Neural cell (in vitro differentiated cells): Measurements from ENCODE around the gene IHH. TPM values are rescaled to one million over a fixed set of nuclear protein-coding genes. Genes with fewer than 3 reads are reported as not detected.

Source experiments
- H2AFZ ChIP-seq: fragments of 200-600, 300-800 bp; sonication (generic), shearing (Covaris generic); 2 replicates; pipeline ENCODE4 v1.6.0; 2014; ENCODE audit warnings: low read depth, mild to moderate bottlenecking, antibody characterized with exemption, low read length, moderate library complexity
- H3F3A ChIP-seq: fragments of 200-600 bp; shearing (Covaris generic); 2 replicates; pipeline ENCODE4 v1.6.1; 2016; ENCODE audit warnings: mild to moderate bottlenecking, moderate library complexity, mixed read lengths, antibody characterized with exemption, low read length; ENCODE audit not compliant: insufficient read depth, poor library complexity, severe bottlenecking
- H3K27ac ChIP-seq: fragments of 200-600, 300-800 bp; sonication (generic), shearing (Covaris generic); 2 replicates; pipeline ENCODE4 v1.5.1; 2014; ENCODE audit warnings: mild to moderate bottlenecking, low read length, moderate library complexity
- H3K27me3 ChIP-seq: fragments of 300-800, 200-600 bp; sonication (generic), shearing (Covaris generic); 2 replicates; pipeline ENCODE4 v1.6.0; 2014; ENCODE audit warnings: mild to moderate bottlenecking, low read depth, low read length, moderate library complexity; ENCODE audit not compliant: insufficient read depth
- H3K36me3 ChIP-seq: fragments of 300-800, 200-600 bp; sonication (generic), shearing (Covaris generic); 2 replicates; pipeline ENCODE4 v1.5.1; 2014; ENCODE audit warnings: mild to moderate bottlenecking, antibody characterized with exemption, low read length, moderate library complexity; ENCODE audit not compliant: insufficient read depth
- H3K4me2 ChIP-seq: fragments of 300-800, 200-600 bp; sonication (generic), shearing (Covaris generic); 2 replicates; pipeline ENCODE4 v1.6.0; 2014; ENCODE audit warnings: mild to moderate bottlenecking, low read length
- H3K4me3 ChIP-seq: fragments of 300-800, 200-600 bp; sonication (generic), shearing (Covaris generic); 2 replicates; pipeline ENCODE4 v1.5.1; 2014; ENCODE audit warnings: mild to moderate bottlenecking, low read length, moderate library complexity
- H3K79me2 ChIP-seq: fragments of 200-600 bp; shearing (Covaris generic); replicated peaks from 2 replicates; pipeline ENCODE4 v1.6.0; 2014; ENCODE audit warnings: mild to moderate bottlenecking, low read length, moderate library complexity; ENCODE audit not compliant: insufficient read depth
- H3K9ac ChIP-seq: fragments of 300-800, 200-600 bp; sonication (generic), shearing (Covaris generic); 2 replicates; pipeline ENCODE4 v1.6.1; 2016; ENCODE audit warnings: mild to moderate bottlenecking, low read length, mixed read lengths
- H3K9me2 ChIP-seq: fragments of 200-600 bp; shearing (Covaris generic); 2 replicates; pipeline ENCODE4 v1.6.1; 2016; ENCODE audit warnings: mild to moderate bottlenecking, low read length, mixed read lengths; ENCODE audit not compliant: insufficient read depth
- H3K9me3 ChIP-seq: fragments of 200-600, 300-800 bp; sonication (generic), shearing (Covaris generic); 2 replicates; pipeline ENCODE4 v1.6.1; 2016; ENCODE audit warnings: mild to moderate bottlenecking, mixed run types, low read length, moderate library complexity, mixed read lengths
- H4K20me1 ChIP-seq: fragments of 200-600 bp; shearing (Covaris generic); 2 replicates; pipeline ENCODE4 v1.6.1; 2016; ENCODE audit warnings: mild to moderate bottlenecking, mixed run types; ENCODE audit not compliant: insufficient read depth
- EP300 ChIP-seq: fragments of 450-650 bp; conservative IDR thresholded peaks from 2 replicates; pipeline ENCODE4 v1.6.1; 2014; ENCODE audit warnings: antibody characterized with exemption, mild to moderate bottlenecking, moderate library complexity; ENCODE audit not compliant: poor library complexity, severe bottlenecking
- EZH2 ChIP-seq: fragments of 200-600, 300-800 bp; shearing (Covaris generic), sonication (generic); IDR thresholded peaks from 2 replicates; pipeline ENCODE4 v1.6.1; 2014; ENCODE audit warnings: antibody characterized with exemption, low read length, borderline replicate concordance, mild to moderate bottlenecking; ENCODE audit not compliant: insufficient read depth, poor library complexity, severe bottlenecking
- MXI1 ChIP-seq: fragments of 450-650 bp; conservative IDR thresholded peaks from 2 replicates; pipeline ENCODE4 v1.6.1; 2014; ENCODE audit warnings: antibody characterized with exemption, mild to moderate bottlenecking; ENCODE audit not compliant: poor library complexity, severe bottlenecking
- POLR2AphosphoS5 ChIP-seq: IDR thresholded peaks from 2 replicates; pipeline ENCODE4 v1.6.1; 2012
- RAD21 ChIP-seq: fragments of 450-650 bp; conservative IDR thresholded peaks from 2 replicates; pipeline ENCODE4 v1.6.1; 2014; ENCODE audit warnings: antibody characterized with exemption, mild to moderate bottlenecking, moderate library complexity
- SMC3 ChIP-seq: fragments of 450-650 bp; conservative IDR thresholded peaks from 2 replicates; pipeline ENCODE4 v1.6.1; 2014; ENCODE audit warnings: antibody characterized with exemption, mild to moderate bottlenecking, moderate library complexity; ENCODE audit not compliant: poor library complexity
- TAF1 ChIP-seq: IDR thresholded peaks from 2 replicates; pipeline ENCODE4 v1.6.1; 2012; ENCODE audit warnings: low read depth
- polyA plus RNA-seq: library from polyadenylated mRNA; depleted of rRNA; stranded (reverse); fragments of >200 nt; gene quantifications from 2 replicates; pipeline ENCODE4 v1.2.3, GENCODE V29; 2014
- TF ChIP-seq, protein P1 (sequence below): fragments of 450-650 bp; IDR thresholded peaks from 2 replicates; pipeline ENCODE4 v1.5.1; 2014; ENCODE audit warnings: antibody characterized with exemption, mild to moderate bottlenecking, moderate library complexity; ENCODE audit not compliant: poor library complexity, severe bottlenecking
- TF ChIP-seq, protein P2 (sequence below): IDR thresholded peaks from 2 replicates; pipeline ENCODE4 v1.6.1; 2012; ENCODE audit warnings: borderline replicate concordance

The IHH gene
- polyA plus RNA-seq, 1 donor from 2014 or later = not detected

DNA sequence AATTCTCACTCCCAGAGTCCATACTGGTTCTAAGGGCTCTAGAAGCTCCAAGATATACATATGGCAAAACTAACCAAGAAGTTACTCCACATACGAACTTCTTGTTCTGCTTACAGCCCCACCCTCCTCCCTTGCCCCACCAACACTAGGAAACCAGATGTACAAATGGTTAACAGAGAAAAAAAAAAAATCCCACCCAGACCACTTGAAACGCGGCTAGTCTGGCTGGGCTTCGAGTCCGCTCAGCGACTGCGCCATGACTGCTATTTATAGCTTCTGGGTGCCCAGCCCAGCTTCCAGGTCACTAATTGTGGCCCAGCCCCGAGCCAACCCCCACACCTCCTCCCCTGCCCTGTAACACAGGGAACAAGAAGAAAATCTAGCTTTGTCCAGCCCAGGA is 47.0 kb upstream of the IHH start:
- H4K20me1 ChIP-seq = no peaks in the 10 kb centered on the region
- H2AFZ ChIP-seq = no peak overlapping the region
- no peaks in the 10 kb centered on the region for H3K36me3 ChIP-seq
- H3K9me3 ChIP-seq = no peaks in the 10 kb centered on the region
- no peaks in the 10 kb centered on the region for H3K79me2 ChIP-seq
- H3K27me3 ChIP-seq = no peaks in the 10 kb centered on the region
- H3F3A ChIP-seq = no peaks in the 10 kb centered on the region
- H3K4me3 ChIP-seq = no peak overlapping the region
- H3K9ac ChIP-seq = no peak overlapping the region
- H3K4me2 ChIP-seq = no peak overlapping the region
- H3K27ac ChIP-seq = no peak overlapping the region
- no peaks in the 10 kb centered on the region for H3K9me2 ChIP-seq
- no peak for TF ChIP-seq SMC3
- no peak for TF ChIP-seq EZH2
- no peak for TF ChIP-seq EP300
- TF ChIP-seq, protein P1, sequence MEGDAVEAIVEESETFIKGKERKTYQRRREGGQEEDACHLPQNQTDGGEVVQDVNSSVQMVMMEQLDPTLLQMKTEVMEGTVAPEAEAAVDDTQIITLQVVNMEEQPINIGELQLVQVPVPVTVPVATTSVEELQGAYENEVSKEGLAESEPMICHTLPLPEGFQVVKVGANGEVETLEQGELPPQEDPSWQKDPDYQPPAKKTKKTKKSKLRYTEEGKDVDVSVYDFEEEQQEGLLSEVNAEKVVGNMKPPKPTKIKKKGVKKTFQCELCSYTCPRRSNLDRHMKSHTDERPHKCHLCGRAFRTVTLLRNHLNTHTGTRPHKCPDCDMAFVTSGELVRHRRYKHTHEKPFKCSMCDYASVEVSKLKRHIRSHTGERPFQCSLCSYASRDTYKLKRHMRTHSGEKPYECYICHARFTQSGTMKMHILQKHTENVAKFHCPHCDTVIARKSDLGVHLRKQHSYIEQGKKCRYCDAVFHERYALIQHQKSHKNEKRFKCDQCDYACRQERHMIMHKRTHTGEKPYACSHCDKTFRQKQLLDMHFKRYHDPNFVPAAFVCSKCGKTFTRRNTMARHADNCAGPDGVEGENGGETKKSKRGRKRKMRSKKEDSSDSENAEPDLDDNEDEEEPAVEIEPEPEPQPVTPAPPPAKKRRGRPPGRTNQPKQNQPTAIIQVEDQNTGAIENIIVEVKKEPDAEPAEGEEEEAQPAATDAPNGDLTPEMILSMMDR = no peak
- TF ChIP-seq MXI1 = no peak
- TF ChIP-seq RAD21 = no peak
- TF ChIP-seq POLR2AphosphoS5 = no peak
- TF ChIP-seq, protein P2, sequence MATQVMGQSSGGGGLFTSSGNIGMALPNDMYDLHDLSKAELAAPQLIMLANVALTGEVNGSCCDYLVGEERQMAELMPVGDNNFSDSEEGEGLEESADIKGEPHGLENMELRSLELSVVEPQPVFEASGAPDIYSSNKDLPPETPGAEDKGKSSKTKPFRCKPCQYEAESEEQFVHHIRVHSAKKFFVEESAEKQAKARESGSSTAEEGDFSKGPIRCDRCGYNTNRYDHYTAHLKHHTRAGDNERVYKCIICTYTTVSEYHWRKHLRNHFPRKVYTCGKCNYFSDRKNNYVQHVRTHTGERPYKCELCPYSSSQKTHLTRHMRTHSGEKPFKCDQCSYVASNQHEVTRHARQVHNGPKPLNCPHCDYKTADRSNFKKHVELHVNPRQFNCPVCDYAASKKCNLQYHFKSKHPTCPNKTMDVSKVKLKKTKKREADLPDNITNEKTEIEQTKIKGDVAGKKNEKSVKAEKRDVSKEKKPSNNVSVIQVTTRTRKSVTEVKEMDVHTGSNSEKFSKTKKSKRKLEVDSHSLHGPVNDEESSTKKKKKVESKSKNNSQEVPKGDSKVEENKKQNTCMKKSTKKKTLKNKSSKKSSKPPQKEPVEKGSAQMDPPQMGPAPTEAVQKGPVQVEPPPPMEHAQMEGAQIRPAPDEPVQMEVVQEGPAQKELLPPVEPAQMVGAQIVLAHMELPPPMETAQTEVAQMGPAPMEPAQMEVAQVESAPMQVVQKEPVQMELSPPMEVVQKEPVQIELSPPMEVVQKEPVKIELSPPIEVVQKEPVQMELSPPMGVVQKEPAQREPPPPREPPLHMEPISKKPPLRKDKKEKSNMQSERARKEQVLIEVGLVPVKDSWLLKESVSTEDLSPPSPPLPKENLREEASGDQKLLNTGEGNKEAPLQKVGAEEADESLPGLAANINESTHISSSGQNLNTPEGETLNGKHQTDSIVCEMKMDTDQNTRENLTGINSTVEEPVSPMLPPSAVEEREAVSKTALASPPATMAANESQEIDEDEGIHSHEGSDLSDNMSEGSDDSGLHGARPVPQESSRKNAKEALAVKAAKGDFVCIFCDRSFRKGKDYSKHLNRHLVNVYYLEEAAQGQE = no peak
- no peak for TF ChIP-seq TAF1

DNA sequence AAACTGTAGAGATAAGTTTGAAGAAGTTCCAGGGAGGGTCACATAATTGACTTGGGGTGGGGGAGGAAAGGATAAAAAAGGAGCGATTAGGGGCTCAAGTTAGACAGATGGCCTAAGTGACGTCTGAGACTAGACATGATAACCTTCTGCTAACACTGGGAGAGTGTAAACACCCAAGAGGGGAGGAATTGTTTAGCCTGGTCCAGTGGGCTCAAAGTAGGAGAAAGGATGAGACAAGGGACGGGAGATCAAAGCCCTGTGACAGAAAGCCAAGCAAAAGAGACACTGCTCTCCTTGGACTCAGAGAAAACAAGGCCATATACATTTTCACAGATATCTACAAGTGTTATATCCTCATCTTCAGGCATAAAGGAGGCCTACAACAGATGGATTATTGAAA is 45.5 kb upstream of the IHH start:
- H3K27me3 ChIP-seq = no peaks in the 10 kb centered on the region
- no peaks in the 10 kb centered on the region for H3F3A ChIP-seq
- no peaks in the 10 kb centered on the region for H3K9me3 ChIP-seq
- no peaks in the 10 kb centered on the region for H3K79me2 ChIP-seq
- H3K27ac ChIP-seq = no peak overlapping the region
- no peak overlapping the region for H2AFZ ChIP-seq
- H3K4me2 ChIP-seq = no peak overlapping the region
- H3K9ac ChIP-seq = no peak overlapping the region
- no peaks in the 10 kb centered on the region for H3K36me3 ChIP-seq
- no peak for TF ChIP-seq SMC3
- TF ChIP-seq EZH2 = no peak
- TF ChIP-seq MXI1 = no peak
- no peak for TF ChIP-seq TAF1
- TF ChIP-seq RAD21 = no peak
- TF ChIP-seq, protein P2 = no peak
- no peak for TF ChIP-seq EP300
- TF ChIP-seq, protein P1 = no peak
- TF ChIP-seq POLR2AphosphoS5 = no peak
- H3K4me3 ChIP-seq = no peak overlapping the region
- no peaks in the 10 kb centered on the region for H4K20me1 ChIP-seq
- no peaks in the 10 kb centered on the region for H3K9me2 ChIP-seq
